HG03135 (cell line): ENCODE results near the gene NPHS1.
"Not testable (repeated sequence)": the region's sequence is repeated elsewhere in the genome, so short reads cannot be mapped to it uniquely, and the experiment has no call there.

Source experiments
- ATAC-seq: cut with Tn5 transposase; IDR thresholded peaks from one replicate; pipeline ENCODE4 v1.9.1; 2021; ENCODE audit warnings: mild to moderate bottlenecking, moderate library complexity; ENCODE audit not compliant: unreplicated experiment

The NPHS1 gene

GRCh38 chr19:35852029-35852780 is at the start of gene NPHS1:
Gene NPHS1, minus strand, starts transcription at chr19:35852504. Its CDS starts 667 bp downstream, at chr19:35851837.
- no peak for ATAC-seq

- no peak for ATAC-seq
Measured at GRCh38 chr19:35901055-35901644, 48.8 kb upstream of the NPHS1 start.

- peak; percentile 41 for ATAC-seq
Measured at GRCh38 chr19:35899547-35900214, 47.4 kb upstream of the NPHS1 start.

- ATAC-seq, result no peak
Measured at GRCh38 chr19:35898499-35898809, 46.1 kb upstream of the NPHS1 start.

GRCh38 chr19:35897706-35898451 is 45.6 kb upstream of the NPHS1 start:
- no peak for ATAC-seq

GRCh38 chr19:35896643-35897040 is 44.3 kb upstream of the NPHS1 start:
- ATAC-seq, result no peak

GRCh38 chr19:35895911-35896642 is 43.8 kb upstream of the NPHS1 start:
- no peak for ATAC-seq

GRCh38 chr19:35894342-35894741 is 42.0 kb upstream of the NPHS1 start:
- no peak for ATAC-seq

- ATAC-seq, result not testable (repeated sequence)
Measured at GRCh38 chr19:35891819-35892218, 39.5 kb upstream of the NPHS1 start.

GRCh38 chr19:35890113-35890650 is 37.9 kb upstream of the NPHS1 start:
- ATAC-seq, result no peak

GRCh38 chr19:35889370-35890112 is 37.2 kb upstream of the NPHS1 start:
- no peak for ATAC-seq

- no peak for ATAC-seq
Measured at GRCh38 chr19:35888398-35888797, 36.1 kb upstream of the NPHS1 start.

GRCh38 chr19:35887197-35887596 is 34.9 kb upstream of the NPHS1 start:
- no peak for ATAC-seq

- ATAC-seq, result no peak
Measured at GRCh38 chr19:35885904-35886303, 33.6 kb upstream of the NPHS1 start.

GRCh38 chr19:35885225-35885738 is 33.0 kb upstream of the NPHS1 start:
- ATAC-seq, result no peak

- ATAC-seq, result no peak
Measured at GRCh38 chr19:35883882-35884281, 31.6 kb upstream of the NPHS1 start.

- no peak for ATAC-seq
Measured at GRCh38 chr19:35882114-35882832, 30.0 kb upstream of the NPHS1 start.

- no peak for ATAC-seq
Measured at GRCh38 chr19:35879770-35880317, 27.5 kb upstream of the NPHS1 start.

GRCh38 chr19:35879068-35879467 is 26.8 kb upstream of the NPHS1 start:
- no peak for ATAC-seq
